Rectal smooth muscle tissue (tissue), 1 donor: ENCODE measurements around the gene EIF4E3.

Experiments
- H3K27ac ChIP-seq: one replicate; pipeline ENCODE4 v1.7.0; 2013; ENCODE audit warnings: low read depth, low read length, inconsistent platforms
- H3K27me3 ChIP-seq: one replicate; pipeline ENCODE4 v1.7.0; 2013; ENCODE audit warnings: low read length; ENCODE audit not compliant: control insufficient read depth, insufficient read depth
- H3K36me3 ChIP-seq: one replicate; pipeline ENCODE4 v1.7.0; 2013; ENCODE audit warnings: low read length; ENCODE audit not compliant: control insufficient read depth, insufficient read depth
- H3K4me1 ChIP-seq: one replicate; pipeline ENCODE4 v1.7.0; 2013; ENCODE audit warnings: low read length; ENCODE audit not compliant: control insufficient read depth, insufficient read depth
- H3K4me3 ChIP-seq: one replicate; pipeline ENCODE4 v1.7.0; 2013; ENCODE audit warnings: low read length
- H3K9ac ChIP-seq: one replicate; pipeline ENCODE4 v1.7.0; 2013; ENCODE audit warnings: low read length

EIF4E3 gene

GRCh38 chr3:71725271-71725991 lies at the start of gene EIF4E3:
Gene EIF4E3 (minus strand): TSS chr3:71725402. CDS start chr3:71725367, 35 bp downstream.
- Histone ChIP-seq H3K36me3 (no peaks in the 10 kb centered on the region), H3K4me1 (no peaks in the 10 kb centered on the region), H3K27ac (peak within 1 kb of the TSS; percentile 52), H3K27me3 (no peaks in the 10 kb centered on the region), H3K4me3 (peak within 1 kb of the TSS; percentile 87), H3K9ac (peak within 1 kb of the TSS; percentile 51)

- Histone ChIP-seq H3K4me1 (no peaks in the 10 kb centered on the region), H3K4me3 (no peak overlapping the region), H3K9ac (no peak overlapping the region), H3K27me3 (no peaks in the 10 kb centered on the region), H3K27ac (no peak overlapping the region), H3K36me3 (no peaks in the 10 kb centered on the region)
These were observed 46.7 kb upstream of the EIF4E3 start for GRCh38 chr3:71771884-71772283.

GRCh38 chr3:71771126-71771525 lies 45.9 kb upstream of the EIF4E3 start:
- H3K36me3 ChIP-seq, result no peaks in the 10 kb centered on the region
- no peak overlapping the region for H3K27ac ChIP-seq
- no peak overlapping the region for H3K4me3 ChIP-seq
- H3K9ac ChIP-seq, result no peak overlapping the region
- H3K4me1 ChIP-seq, result no peaks in the 10 kb centered on the region
- no peaks in the 10 kb centered on the region for H3K27me3 ChIP-seq

GRCh38 chr3:71763426-71763825 lies 38.2 kb upstream of the EIF4E3 start:
- Histone ChIP-seq H3K27me3 (peaks cover 3% of the 10 kb centered on the region), H3K4me1 (no peaks in the 10 kb centered on the region), H3K36me3 (no peaks in the 10 kb centered on the region), H3K9ac (no peak overlapping the region), H3K27ac (no peak overlapping the region), H3K4me3 (no peak overlapping the region)

GRCh38 chr3:71760140-71760539 lies 34.9 kb upstream of the EIF4E3 start:
- H3K27ac ChIP-seq, result no peak overlapping the region
- H3K4me3 ChIP-seq, result no peak overlapping the region
- H3K36me3 ChIP-seq, result no peaks in the 10 kb centered on the region
- no peak overlapping the region for H3K9ac ChIP-seq
- peaks cover 3% of the 10 kb centered on the region for H3K27me3 ChIP-seq
- H3K4me1 ChIP-seq, result no peaks in the 10 kb centered on the region

- H3K27me3 ChIP-seq, result peaks cover 3% of the 10 kb centered on the region
- no peak overlapping the region for H3K27ac ChIP-seq
- no peaks in the 10 kb centered on the region for H3K4me1 ChIP-seq
- no peak overlapping the region for H3K4me3 ChIP-seq
- no peak overlapping the region for H3K9ac ChIP-seq
- no peaks in the 10 kb centered on the region for H3K36me3 ChIP-seq
These were observed 34.2 kb upstream of the EIF4E3 start for GRCh38 chr3:71759401-71759800.

- H3K27ac ChIP-seq, result no peak overlapping the region
- H3K9ac ChIP-seq, result no peak overlapping the region
- no peak overlapping the region for H3K4me3 ChIP-seq
- H3K27me3 ChIP-seq, result peaks cover 2% of the 10 kb centered on the region
- no peaks in the 10 kb centered on the region for H3K36me3 ChIP-seq
- H3K4me1 ChIP-seq, result no peaks in the 10 kb centered on the region
These were observed 32.9 kb upstream of the EIF4E3 start for GRCh38 chr3:71758091-71758490.

- Histone ChIP-seq H3K9ac (no peak overlapping the region), H3K27me3 (peaks cover 2% of the 10 kb centered on the region), H3K27ac (no peak overlapping the region), H3K4me1 (no peaks in the 10 kb centered on the region), H3K36me3 (no peaks in the 10 kb centered on the region), H3K4me3 (peak overlapping the region; percentile 76)
These were observed 29.5 kb upstream of the EIF4E3 start for GRCh38 chr3:71754610-71755253.

GRCh38 chr3:71753701-71754609 lies 28.8 kb upstream of the EIF4E3 start, which contains the start of gene GPR27:
Gene GPR27 (plus strand): TSS chr3:71753855. CDS start chr3:71754050, 195 bp downstream.
- Histone ChIP-seq H3K9ac (no peak within 1 kb of the TSS), H3K36me3 (no peaks in the 10 kb centered on the region), H3K27me3 (peaks cover 2% of the 10 kb centered on the region), H3K27ac (no peak within 1 kb of the TSS), H3K4me3 (peak within 1 kb of the TSS; percentile 76), H3K4me1 (no peaks in the 10 kb centered on the region)

- H3K27ac ChIP-seq, result no peak overlapping the region
These were observed 27.9 kb upstream of the EIF4E3 start for GRCh38 chr3:71752831-71753700.

GRCh38 chr3:71751602-71752001 lies 26.4 kb upstream of the EIF4E3 start:
- no peaks in the 10 kb centered on the region for H3K36me3 ChIP-seq
- no peak overlapping the region for H3K27ac ChIP-seq
- H3K9ac ChIP-seq, result no peak overlapping the region
- no peak overlapping the region for H3K4me3 ChIP-seq
- H3K27me3 ChIP-seq, result peaks cover 2% of the 10 kb centered on the region
- no peaks in the 10 kb centered on the region for H3K4me1 ChIP-seq

More at GRCh38 chr3:71752831-71753700, 27.9 kb upstream of the EIF4E3 start:
- H3K27me3 ChIP-seq, result peaks cover 2% of the 10 kb centered on the region
- no peak overlapping the region for H3K9ac ChIP-seq
- H3K4me3 ChIP-seq, result peak overlapping the region; percentile 60
- no peaks in the 10 kb centered on the region for H3K4me1 ChIP-seq
- H3K36me3 ChIP-seq, result no peaks in the 10 kb centered on the region
